Large intestine (tissue), 3 donors: ENCODE results near the gene INSIG1. TPM values are rescaled to one million over a fixed set of nuclear protein-coding genes. Genes with fewer than 3 reads are reported as not detected.

Experiments
- DNase-seq, 2 donors: peaks; one replicate each; pipeline versions ENCODE4 v3.0.0 to v3.0.0-alpha.2; 2013
- H3K27ac ChIP-seq: one replicate; pipeline ENCODE4 v1.5.1; 2013; ENCODE audit warnings: low read length
- H3K27me3 ChIP-seq: 2 replicates; pipeline ENCODE4 v1.6.1; 2013; ENCODE audit warnings: low read length; ENCODE audit not compliant: control insufficient read depth, insufficient read depth
- H3K36me3 ChIP-seq: 2 replicates; pipeline ENCODE4 v1.6.1; 2013; ENCODE audit warnings: low read length; ENCODE audit not compliant: control insufficient read depth, insufficient read depth
- H3K4me1 ChIP-seq: one replicate; pipeline ENCODE4 v1.6.1; 2013; ENCODE audit warnings: low read length; ENCODE audit not compliant: control insufficient read depth, insufficient read depth
- H3K4me3 ChIP-seq: one replicate; pipeline ENCODE4 v1.5.1; 2013; ENCODE audit warnings: low read length
- H3K9me3 ChIP-seq: one replicate; pipeline ENCODE4 v1.6.1; 2013; ENCODE audit warnings: mild to moderate bottlenecking, low read depth, low read length, moderate library complexity; ENCODE audit not compliant: control insufficient read depth
- WGBS: methylation state at CpG from one replicate; pipeline ENCODE4 v1.1.5; 2013; ENCODE audit warnings: low lambda C conversion rate; ENCODE audit not compliant: insufficient coverage; 5-methylcytosine and 5-hydroxymethylcytosine counted together
- polyA plus RNA-seq: library from polyadenylated mRNA; unstranded; fragments of 120-200 nt; gene quantifications from one replicate; pipeline ENCODE4 v1.2.1, GENCODE V29; 2013

INSIG1 gene
- polyA plus RNA-seq, 1 donor = 27.6 TPM

GRCh38 chr7:155313096-155313495, 15.4 kb downstream of the INSIG1 start:
- H3K4me1 ChIP-seq = no peaks in the 10 kb centered on the region
- no peak overlapping the region for H3K27ac ChIP-seq
- H3K9me3 ChIP-seq = no peaks in the 10 kb centered on the region
- peaks cover 4% of the 10 kb centered on the region for H3K27me3 ChIP-seq
- no peak overlapping the region for H3K4me3 ChIP-seq
- peaks cover 18% of the 10 kb centered on the region for H3K36me3 ChIP-seq
- WGBS = no CpG with 5 or more reads among the region's 8 CpGs
- DNase-seq = no peak

GRCh38 chr7:155315977-155316376, 18.3 kb downstream of the INSIG1 start:
- no peak overlapping the region for H3K27ac ChIP-seq
- H3K4me3 ChIP-seq = no peak overlapping the region
- no peaks in the 10 kb centered on the region for H3K36me3 ChIP-seq
- no peaks in the 10 kb centered on the region for H3K9me3 ChIP-seq
- peaks cover 4% of the 10 kb centered on the region for H3K27me3 ChIP-seq
- 91% methylated on average over 3 of the region's 8 CpGs for WGBS
- no peak for DNase-seq
- H3K4me1 ChIP-seq = no peaks in the 10 kb centered on the region

GRCh38 chr7:155316427-155317113, 18.9 kb downstream of the INSIG1 start:
- DNase-seq = no peak
- no peaks in the 10 kb centered on the region for H3K36me3 ChIP-seq
- H3K27ac ChIP-seq = no peak overlapping the region
- H3K9me3 ChIP-seq = no peaks in the 10 kb centered on the region
- no CpG with 5 or more reads among the region's 13 CpGs for WGBS
- H3K4me1 ChIP-seq = no peaks in the 10 kb centered on the region
- no peak overlapping the region for H3K4me3 ChIP-seq
- H3K27me3 ChIP-seq = peaks cover 4% of the 10 kb centered on the region

- Histone ChIP-seq H3K9me3 (no peaks in the 10 kb centered on the region), H3K36me3 (no peaks in the 10 kb centered on the region), H3K4me1 (no peaks in the 10 kb centered on the region), H3K27ac (no peak overlapping the region), H3K4me3 (no peak overlapping the region), H3K27me3 (peaks cover 4% of the 10 kb centered on the region)
- DNase-seq = no peak
- WGBS = no CpG with 5 or more reads among the region's 3 CpGs
Measured at GRCh38 chr7:155317114-155317434, 19.4 kb downstream of the INSIG1 start.

- no peak for DNase-seq
- H3K9me3 ChIP-seq = no peaks in the 10 kb centered on the region
- no peaks in the 10 kb centered on the region for H3K4me1 ChIP-seq
- H3K36me3 ChIP-seq = no peaks in the 10 kb centered on the region
- 100% methylated on average over 3 of the region's 3 CpGs for WGBS
- no peak overlapping the region for H3K27ac ChIP-seq
- H3K4me3 ChIP-seq = no peak overlapping the region
- peaks cover 14% of the 10 kb centered on the region for H3K27me3 ChIP-seq
Measured at GRCh38 chr7:155318245-155318644, 20.6 kb downstream of the INSIG1 start.

GRCh38 chr7:155322530-155322929, 24.9 kb downstream of the INSIG1 start:
- WGBS = no CpG with 5 or more reads among the region's 10 CpGs
- Histone ChIP-seq H3K27ac (no peak overlapping the region), H3K9me3 (no peaks in the 10 kb centered on the region), H3K4me3 (no peak overlapping the region), H3K36me3 (no peaks in the 10 kb centered on the region), H3K4me1 (no peaks in the 10 kb centered on the region), H3K27me3 (peaks cover 39% of the 10 kb centered on the region)
- no peak for DNase-seq

- H3K4me3 ChIP-seq = no peak overlapping the region
- H3K9me3 ChIP-seq = no peaks in the 10 kb centered on the region
- peaks cover 39% of the 10 kb centered on the region for H3K27me3 ChIP-seq
- no peaks in the 10 kb centered on the region for H3K4me1 ChIP-seq
- DNase-seq = no peak
- no peaks in the 10 kb centered on the region for H3K36me3 ChIP-seq
- no peak overlapping the region for H3K27ac ChIP-seq
Measured at GRCh38 chr7:155323001-155323638, 25.4 kb downstream of the INSIG1 start.

GRCh38 chr7:155324012-155324917, 26.6 kb downstream of the INSIG1 start:
- Histone ChIP-seq H3K4me3 (no peak overlapping the region), H3K4me1 (no peaks in the 10 kb centered on the region), H3K36me3 (no peaks in the 10 kb centered on the region), H3K27ac (no peak overlapping the region), H3K9me3 (no peaks in the 10 kb centered on the region), H3K27me3 (peaks cover 39% of the 10 kb centered on the region)
- WGBS = 40% methylated on average over 1 of the region's 19 CpGs
- no peak for DNase-seq

GRCh38 chr7:155324918-155325235, 27.2 kb downstream of the INSIG1 start:
- Histone ChIP-seq H3K9me3 (no peaks in the 10 kb centered on the region), H3K27me3 (peaks cover 39% of the 10 kb centered on the region), H3K4me3 (no peak overlapping the region), H3K27ac (no peak overlapping the region), H3K4me1 (no peaks in the 10 kb centered on the region), H3K36me3 (no peaks in the 10 kb centered on the region)
- DNase-seq = no peak
- WGBS = no CpG with 5 or more reads among the region's 2 CpGs

- H3K27me3 ChIP-seq = peaks cover 46% of the 10 kb centered on the region
- no peaks in the 10 kb centered on the region for H3K9me3 ChIP-seq
- no peak overlapping the region for H3K27ac ChIP-seq
- no peak for DNase-seq
- H3K4me1 ChIP-seq = no peaks in the 10 kb centered on the region
- no CpG with 5 or more reads among the region's 9 CpGs for WGBS
- no peaks in the 10 kb centered on the region for H3K36me3 ChIP-seq
- H3K4me3 ChIP-seq = no peak overlapping the region
Measured at GRCh38 chr7:155326385-155326784, 28.7 kb downstream of the INSIG1 start.
